Activated CD8-positive, alpha-beta memory T cell treated with anti-CD3 and anti-CD28 coated beads for 4 hours (primary cell): ENCODE measurements around the gene FUBP1.
"Not testable (repeated sequence)": the region's sequence is repeated elsewhere in the genome, so short reads cannot be mapped to it uniquely, and the experiment has no call there.

ENCODE experiments used
- DNase-seq, 2 donors: peaks; one replicate each; pipeline ENCODE4 v3.0.0-alpha.2; 2020; ENCODE audit warnings: low read depth in 2 of 2

Gene FUBP1, protein sequence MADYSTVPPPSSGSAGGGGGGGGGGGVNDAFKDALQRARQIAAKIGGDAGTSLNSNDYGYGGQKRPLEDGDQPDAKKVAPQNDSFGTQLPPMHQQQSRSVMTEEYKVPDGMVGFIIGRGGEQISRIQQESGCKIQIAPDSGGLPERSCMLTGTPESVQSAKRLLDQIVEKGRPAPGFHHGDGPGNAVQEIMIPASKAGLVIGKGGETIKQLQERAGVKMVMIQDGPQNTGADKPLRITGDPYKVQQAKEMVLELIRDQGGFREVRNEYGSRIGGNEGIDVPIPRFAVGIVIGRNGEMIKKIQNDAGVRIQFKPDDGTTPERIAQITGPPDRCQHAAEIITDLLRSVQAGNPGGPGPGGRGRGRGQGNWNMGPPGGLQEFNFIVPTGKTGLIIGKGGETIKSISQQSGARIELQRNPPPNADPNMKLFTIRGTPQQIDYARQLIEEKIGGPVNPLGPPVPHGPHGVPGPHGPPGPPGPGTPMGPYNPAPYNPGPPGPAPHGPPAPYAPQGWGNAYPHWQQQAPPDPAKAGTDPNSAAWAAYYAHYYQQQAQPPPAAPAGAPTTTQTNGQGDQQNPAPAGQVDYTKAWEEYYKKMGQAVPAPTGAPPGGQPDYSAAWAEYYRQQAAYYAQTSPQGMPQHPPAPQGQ

DNA sequence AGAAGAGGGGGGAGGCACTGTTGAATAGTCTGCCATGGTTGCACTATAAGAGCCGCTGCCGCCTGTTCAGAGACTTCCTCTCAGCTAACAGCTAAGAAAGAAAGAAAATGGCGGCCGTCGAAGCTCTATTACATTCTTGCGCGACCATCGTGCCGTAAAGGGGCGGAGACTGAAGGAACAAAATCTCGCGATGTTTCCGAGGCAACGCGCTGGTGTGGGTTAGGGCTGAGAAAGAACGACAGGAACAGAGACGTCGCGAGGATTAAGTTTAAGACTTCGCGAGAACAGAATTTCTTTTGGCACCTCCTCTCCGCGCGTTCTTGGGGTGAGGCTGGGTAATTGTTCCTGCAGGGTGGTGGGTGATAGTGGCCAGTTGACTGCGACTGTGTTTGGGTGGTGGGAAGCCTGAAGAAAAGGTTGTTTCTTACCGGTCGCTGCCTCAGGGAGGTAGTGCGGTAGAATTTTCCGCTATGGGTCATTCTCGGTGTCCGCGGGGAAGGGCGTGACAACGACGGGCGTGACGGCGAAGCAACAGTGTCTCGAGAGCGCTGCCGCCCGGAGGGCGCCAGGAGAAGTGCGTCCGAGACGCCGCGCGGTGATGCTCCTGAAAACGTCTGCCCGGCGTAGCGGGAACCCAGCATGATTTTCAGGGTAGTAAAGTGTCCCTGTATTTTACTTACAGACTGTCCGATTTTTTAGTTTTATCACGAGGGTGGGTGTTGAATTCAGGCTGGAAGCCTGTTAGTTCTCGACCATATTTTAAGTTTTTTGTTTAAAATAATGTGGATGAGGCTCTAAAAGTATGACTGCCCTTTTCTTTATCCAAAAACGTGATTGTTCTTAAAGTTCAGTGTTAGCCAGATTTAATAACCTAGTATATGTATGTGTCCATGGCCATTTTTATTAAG lies at the start of gene FUBP1:
Gene FUBP1, minus strand, starts transcription at position 104 of the 908 bp plus-strand sequence. Its CDS starts 68 bp downstream, at position 36.
- DNase-seq: peak; percentile 92 to 95

DNA sequence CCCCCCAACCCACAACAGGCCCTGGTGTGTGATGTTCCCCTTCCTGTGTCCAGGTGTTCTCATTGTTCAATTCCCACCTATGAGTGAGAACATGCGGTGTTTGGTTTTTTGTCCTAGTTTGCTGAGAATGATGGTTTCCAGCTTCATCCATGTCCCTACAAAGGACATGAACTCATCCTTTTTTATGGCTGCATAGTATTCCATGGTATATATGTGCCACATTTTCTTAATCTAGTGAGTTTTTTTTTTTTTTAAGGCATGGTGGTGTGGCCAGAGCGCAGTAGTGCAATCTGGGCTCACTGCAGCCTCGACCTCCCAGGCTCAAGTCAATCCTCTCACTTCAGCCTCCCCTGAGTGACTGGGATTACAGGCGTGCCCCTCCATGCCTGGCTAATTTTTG lies 42.3 kb upstream of the FUBP1 start:
- DNase-seq: not testable (repeated sequence)

DNA sequence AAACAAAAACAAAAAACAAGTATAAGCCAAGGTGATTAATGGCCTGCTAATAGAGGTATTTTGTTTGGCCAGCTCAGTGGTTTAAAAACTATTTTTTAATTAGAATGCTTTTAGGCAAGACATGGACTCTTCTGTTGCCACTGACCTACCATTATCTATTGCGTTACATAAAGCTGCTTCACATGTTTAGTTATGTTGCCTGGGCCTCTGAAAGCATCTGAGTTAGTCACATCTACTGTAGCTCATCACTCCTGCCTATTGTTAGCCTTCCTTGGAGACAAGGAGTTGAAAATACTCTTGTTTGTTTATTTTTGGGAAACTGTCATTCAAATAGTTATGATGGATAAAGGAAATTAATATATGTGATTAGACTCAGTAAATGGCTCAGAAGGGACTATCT lies 40.2 kb upstream of the FUBP1 start:
- no peak for DNase-seq

DNA sequence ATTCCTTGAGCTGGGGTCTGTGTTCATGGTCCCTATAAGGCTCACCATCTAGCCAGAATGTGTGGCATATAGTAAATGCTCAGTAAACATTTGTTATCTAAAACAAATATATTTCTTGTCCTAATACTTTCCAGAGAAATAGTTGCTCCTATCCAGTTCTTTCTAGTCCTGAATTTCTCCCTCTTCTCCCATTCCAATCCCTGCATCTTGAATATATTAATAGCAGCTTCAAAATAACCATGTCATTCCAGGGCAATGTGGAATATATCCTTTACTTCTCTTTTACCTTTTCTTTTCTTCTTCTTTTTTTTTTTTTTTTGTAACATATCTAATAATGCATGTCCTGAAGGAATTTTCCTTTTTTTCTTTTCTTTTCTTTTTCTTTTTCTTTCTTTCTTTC lies 36.3 kb upstream of the FUBP1 start:
- no peak for DNase-seq

DNA sequence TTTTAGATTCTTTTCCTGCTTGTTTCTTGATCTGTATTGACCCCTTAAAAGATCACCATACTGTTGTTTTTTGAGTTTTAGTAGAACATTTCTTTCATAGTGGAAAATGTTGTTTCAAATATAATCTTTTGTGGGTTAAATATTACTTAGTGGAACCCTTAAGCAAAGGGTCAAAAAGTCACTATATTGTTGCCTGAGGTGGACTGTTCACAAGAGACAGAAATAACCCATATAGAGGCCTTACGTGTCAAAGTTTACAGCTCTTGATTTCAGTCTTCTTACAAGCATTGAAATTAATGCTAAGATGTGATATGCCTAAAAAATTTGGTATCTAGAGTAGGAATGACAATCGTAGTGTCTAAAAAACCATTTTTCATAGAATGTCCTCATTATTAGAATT lies 32.2 kb upstream of the FUBP1 start:
- DNase-seq: no peak

DNA sequence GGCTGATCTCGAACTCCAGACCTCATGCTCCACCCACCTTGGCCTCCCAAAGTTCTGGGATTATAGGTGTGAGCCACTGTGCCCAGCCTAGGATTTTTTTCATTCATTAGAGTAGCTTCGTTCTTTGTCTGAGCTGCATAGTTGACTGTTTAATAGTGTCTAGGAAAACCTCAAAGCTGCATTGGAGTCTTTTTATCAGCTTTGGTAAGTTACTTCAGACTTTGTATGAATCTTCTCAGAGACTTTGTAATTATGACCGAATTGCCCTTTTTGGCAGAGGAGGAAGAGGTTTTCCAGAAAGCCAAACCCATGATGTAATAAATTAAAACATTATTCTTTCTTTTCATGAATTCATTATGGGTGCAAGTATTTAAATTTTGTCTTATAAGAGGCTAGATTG lies 31.0 kb upstream of the FUBP1 start:
- no peak for DNase-seq

DNA sequence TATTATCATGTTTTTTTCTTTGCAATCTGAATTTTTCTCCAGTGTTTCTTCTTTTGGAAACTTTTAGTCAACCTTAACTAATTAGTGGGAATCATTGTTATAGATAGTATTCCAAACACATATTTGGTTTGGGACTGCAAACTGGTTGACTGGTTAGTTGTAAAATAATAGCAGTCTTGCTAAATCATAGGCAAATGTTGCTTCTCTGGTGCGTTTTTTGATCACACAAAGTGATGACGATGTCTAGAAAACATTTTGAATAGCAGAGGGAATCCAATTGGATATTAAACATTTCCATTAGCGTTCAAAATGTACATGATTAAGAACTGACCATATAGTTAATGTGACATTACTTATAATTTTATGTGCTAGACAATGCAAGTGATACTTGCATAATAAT lies 30.4 kb upstream of the FUBP1 start:
- DNase-seq: no peak

DNA sequence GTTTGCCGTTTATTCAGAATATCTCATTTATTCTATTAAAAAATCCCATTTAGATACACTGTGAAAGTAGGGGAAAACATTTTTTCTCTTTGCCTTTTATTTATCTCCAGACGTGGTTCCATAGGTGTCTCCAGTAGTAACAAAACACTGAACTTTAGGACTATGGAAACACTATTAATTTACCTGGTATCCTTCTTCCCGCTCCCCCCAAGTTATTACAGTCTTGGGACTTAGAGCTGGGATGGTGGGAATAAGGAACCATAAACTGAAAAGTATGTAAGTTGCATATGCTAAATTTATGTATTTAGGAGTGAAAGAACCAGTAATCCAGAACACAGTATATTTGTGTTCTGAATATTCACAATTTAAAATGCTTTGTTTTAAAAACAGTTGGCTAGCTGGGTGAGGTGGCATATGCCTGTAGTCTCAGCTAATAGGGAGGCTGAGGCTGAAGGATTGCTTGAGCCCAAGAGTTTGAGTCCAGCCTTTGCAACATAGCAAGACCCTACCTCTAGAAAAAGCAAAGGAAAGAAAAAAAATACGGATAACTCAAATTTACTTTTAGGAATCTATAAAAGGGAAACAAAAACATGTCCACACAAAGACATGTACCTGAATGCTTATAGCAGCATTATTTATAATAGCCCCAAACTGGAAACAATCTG lies 28.9 kb upstream of the FUBP1 start:
- DNase-seq: no peak

DNA sequence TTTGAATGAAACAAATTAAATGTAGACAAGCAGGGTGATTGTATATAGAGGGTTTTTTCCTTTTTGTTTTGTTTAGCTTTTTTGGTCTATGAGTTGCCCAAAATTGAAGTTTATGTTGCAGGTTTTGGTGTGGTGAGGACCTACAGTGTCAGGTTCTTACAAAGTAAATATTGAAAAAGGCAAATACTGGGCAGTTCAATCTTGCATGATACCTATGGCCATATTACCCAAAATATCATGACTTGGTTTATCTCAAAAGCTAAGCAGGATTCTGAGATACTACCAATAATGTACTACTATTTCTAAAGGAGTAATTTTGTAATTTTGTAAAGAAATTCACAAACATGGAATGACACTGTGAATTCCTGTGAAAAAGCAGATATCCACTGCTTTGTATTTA lies 27.6 kb upstream of the FUBP1 start:
- no peak for DNase-seq

DNA sequence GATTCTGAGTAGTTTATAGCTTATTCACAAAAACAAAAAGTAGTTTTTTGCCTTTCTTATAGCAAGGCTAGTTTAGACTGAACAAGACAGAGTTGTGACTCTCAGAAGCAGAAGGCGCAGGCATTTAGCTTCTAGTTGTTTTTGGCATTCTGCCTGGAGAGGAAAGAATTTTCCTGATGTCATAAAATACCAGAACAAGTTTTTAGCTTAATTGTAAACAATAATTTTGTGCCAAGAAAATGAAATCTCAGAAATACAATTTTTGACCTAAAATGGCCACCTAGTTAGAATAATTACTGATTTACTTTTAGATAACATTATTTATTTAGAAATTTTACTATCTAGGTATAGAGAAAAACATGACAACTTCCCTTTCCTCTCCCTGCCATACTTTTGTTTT lies 26.9 kb upstream of the FUBP1 start:
- DNase-seq: no peak

DNA sequence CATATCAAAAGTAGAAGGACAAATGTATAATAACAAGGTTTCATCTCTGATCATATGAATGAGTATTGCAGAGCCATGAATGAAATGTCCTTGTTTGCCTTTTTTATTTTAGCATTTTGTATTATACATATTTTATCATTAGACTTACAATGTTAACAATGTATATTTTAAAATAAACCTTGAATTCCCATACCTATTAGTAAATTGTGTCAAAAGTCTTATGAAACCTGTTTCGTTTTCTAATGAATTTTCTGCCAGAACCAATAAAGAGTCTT lies 26.5 kb upstream of the FUBP1 start:
- no peak for DNase-seq

DNA sequence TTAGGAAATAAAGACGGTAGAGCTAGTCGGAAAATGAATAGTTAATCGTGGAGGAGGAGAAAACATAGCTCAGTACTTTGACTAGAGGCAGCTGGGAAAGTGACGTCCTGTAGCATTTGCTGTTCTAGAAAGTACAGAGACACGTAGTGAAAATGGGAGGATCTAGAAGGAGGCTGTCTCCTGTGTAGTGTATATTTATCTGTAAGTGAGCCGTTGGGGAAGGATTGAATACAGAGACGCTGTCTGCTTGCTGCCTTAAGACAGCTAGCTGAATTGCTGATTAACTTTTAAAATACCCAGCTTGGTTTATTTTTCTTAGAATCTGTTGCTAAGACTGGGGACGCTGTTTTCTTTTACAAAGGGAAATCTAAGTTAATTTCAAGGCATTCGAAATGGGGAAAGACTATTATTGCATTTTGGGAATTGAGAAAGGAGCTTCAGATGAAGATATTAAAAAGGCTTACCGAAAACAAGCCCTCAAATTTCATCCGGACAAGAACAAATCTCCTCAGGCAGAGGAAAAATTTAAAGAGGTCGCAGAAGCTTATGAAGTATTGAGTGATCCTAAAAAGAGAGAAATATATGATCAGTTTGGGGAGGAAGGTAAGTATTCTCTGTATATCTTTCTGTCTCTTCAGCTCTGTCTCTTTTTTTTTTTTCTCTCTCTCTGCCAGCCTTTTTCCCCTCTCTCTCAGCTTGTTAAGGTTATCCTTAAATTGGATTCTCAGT lies 26.0 kb upstream of the FUBP1 start, which contains the start of gene DNAJB4:
Gene DNAJB4, plus strand, starts transcription at position 221 of the 729 bp plus-strand sequence. Its CDS starts 172 bp downstream, at position 393.
- peak in 1 of 2 donors; percentile 53 for DNase-seq

DNA sequence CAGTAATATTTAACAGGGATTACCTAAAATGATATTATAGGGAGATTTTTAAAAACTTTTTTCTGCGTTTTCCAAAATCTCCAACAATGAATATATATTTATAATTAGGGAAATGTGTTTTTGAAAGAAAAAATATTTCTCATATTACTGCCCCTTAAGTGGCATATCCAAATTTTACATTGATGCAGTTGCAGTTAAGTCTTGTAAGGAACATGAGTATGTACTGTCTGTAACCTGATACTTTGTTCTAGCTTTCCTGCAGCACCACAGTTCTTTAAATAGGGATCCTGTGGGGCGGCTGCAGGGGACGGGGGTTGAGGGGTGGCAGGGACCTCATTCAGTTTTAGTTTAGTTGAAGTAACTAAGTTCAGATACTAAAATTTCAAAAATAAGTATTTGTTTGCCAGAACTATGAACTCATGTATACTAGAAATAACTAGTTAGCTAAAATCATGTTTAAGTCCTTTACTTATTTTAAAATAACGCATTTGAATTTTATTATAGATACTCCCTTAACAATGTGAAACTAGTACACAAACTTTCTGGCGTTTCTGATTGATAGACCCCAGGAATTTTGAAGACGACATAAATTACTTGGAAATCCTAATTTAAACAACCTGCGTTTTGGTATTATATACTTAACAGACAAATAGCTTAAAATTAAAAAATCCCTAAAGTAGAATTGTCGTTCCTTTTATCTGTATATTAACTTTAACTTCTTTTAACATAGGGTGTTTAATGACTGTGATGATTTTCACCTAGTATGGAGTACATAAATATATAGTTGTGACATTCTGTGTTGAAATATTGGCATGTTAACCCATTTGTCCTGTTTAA lies 25.2 kb upstream of the FUBP1 start:
- DNase-seq: no peak

DNA sequence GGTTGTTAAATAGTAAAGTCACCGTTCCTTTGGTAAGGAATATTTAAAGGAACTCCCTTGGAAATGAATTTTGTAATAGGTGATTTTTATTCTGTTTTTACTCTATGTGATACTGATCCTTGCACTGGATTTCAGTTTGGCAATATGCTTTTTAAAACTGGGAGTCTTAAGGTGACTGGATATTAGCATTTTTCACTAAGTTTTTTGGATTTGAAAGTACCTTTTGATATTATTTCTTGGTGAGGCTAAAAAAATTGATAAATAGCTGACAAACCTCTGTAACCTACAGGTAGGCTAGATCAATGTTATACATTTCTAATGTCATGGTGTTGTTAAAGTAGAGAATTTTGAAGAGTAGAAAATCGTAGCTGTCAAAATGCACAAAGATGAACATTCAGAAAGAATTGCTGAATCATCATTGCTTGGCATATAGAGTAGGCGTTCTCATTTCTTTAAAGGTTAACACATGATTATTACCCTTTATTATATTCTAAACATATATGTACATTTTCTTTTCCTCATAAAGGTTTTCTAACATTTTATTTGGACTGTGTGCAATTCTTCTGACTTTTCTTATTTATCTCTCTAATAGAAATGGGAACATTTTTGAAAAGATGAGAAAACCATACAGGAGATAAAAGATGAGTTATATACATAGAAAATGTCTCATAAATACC lies 24.3 kb upstream of the FUBP1 start:
- no peak for DNase-seq

DNA sequence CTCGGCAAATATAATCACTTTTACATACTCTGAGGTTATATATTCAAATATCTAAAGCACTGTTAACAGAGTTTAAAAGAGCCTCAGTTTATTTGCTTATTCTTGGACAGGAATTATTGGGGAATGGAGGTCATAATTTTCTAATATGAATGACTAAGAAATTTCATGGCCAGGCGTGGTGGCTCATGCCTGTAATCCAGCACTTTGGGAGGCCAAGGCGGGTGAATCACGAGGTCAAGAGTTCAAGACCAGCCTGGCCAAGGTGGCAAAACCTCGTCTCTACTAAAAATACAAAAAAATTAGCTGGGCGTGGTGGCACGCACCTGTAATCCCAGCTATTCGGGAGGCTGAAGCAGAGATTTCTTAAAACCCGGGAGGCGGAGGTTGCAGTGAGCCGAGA lies 21.7 kb upstream of the FUBP1 start:
- DNase-seq: not testable (repeated sequence)

DNA sequence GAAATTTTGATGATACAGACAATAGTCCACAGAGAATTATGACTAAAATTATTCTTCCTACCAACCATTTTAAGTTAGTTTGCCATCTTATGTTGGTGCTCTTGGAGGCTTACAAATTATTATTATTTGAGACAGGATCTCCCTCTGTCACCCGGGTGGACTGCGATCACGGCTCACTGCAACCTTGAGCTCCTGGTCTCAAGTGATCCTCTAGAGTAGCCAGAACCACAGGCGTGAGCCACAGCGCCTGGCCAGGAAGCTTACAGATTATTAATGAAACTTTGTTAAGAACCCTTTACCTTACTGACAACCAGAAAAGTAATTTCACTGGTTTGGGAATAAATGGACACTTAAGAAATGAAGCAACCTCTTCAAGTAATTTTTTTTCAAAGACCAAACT lies 17.9 kb upstream of the FUBP1 start:
- no peak for DNase-seq

DNA sequence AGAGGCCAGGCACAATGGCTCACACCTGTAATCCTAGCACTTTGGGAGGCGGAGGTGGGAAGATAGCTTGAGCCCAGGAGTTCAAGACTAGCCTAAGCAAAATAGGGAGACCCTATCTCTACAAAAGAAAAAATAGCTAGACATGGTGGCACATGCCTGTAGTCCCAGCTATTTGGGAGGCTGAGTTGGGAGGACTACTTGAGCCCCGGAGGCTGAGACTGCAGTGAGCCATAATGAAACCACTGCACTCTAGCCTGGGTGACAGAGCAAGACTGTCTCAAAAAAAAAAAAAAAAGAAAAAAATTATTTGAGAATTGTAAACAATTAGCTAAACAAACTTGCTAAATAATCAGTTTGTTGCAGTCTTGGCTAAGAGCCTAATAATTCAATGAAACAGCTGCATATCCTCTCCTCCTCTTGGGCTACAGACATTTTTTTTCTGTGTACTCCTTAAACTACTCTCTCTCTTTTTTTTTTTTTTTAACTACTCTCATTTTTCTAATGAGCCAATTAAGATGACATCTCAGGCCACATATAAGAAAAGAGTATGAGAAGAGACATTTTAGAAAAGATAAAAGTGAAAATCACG lies 15.3 kb upstream of the FUBP1 start:
- DNase-seq: no peak

DNA sequence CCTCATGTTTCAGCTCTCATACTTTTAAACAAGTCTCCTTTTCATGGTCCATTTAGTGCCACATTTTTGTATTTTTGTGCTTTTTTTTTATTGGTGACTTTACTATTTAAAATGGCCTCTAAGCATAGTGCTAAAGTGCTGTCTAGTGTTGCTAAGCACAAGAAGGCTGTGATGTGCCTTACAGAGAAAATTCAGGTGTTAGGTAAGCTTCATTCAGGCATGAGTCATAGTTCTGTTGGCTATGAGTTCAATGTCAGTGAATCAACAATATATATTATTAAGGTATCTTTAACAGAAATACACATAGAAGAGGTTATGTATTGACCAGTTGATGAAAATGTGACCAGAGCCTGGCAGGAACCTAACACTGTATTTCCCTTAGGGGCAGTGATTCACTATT lies 12.8 kb upstream of the FUBP1 start:
- DNase-seq: no peak

DNA sequence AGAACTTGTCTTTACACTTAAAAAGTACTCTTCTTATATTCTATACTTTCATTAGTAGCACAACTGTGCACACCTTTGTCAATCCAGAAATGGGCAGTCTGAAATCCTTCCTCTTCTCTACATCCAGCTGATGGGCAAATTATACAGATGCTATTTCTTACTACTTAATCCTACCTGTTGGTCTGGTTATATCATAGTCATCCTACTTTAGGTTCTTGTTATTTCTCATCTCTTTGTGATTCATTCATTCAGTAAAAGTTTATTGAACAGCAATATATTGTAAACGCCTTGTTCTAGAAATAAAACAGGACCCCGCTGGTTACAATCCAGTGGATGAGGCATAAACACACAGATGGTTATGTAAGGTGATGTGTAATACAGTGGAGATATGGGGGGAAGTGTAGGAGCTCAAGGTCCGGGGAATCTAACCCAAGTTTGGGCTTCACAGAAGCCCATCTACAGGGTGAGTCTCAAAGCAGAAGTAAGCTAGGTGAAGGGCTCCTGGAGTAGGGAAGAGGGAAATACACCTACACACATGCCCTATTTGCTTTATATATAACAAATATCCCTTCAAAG lies 11.8 kb upstream of the FUBP1 start:
- no peak for DNase-seq
